GM12892 (cell line): ENCODE measurements around the gene IGF1R.

Experiments used
- POLR2A ChIP-seq: IDR thresholded peaks from 2 replicates; pipeline ENCODE4 v1.6.1; 2011; ENCODE audit warnings: low read depth, low read length, control low read depth
- POLR2AphosphoS5 ChIP-seq: IDR thresholded peaks from 2 replicates; pipeline ENCODE4 v1.6.1; 2011; ENCODE audit warnings: low read depth, low read length, control low read depth
- TAF1 ChIP-seq: IDR thresholded peaks from 2 replicates; pipeline ENCODE4 v1.6.1; 2011; ENCODE audit warnings: low read depth, mild to moderate bottlenecking, control low read depth, low read length, borderline replicate concordance

- TF ChIP-seq POLR2A, result no peak
- no peak for TF ChIP-seq TAF1
- no peak for TF ChIP-seq POLR2AphosphoS5
Observed at GRCh38 chr15:98722209-98722608, 73.9 kb downstream of the IGF1R start.
